Loucy (cell line): ENCODE results near the gene MFSD6.

Experiments used
- EZH2phosphoT487 ChIP-seq: fragments of 200-600 bp; IDR thresholded peaks from 2 replicates; pipeline ENCODE4 v1.6.1; 2018; ENCODE audit warnings: antibody characterized with exemption, mild to moderate bottlenecking, moderate library complexity, borderline replicate concordance
- TF ChIP-seq, protein P1 (sequence below): fragments of 200-600 bp; sonication (generic); conservative IDR thresholded peaks from 2 replicates; pipeline ENCODE4 v1.5.1; 2014; ENCODE audit warnings: mild to moderate bottlenecking, antibody characterized with exemption, low read length

DNA sequence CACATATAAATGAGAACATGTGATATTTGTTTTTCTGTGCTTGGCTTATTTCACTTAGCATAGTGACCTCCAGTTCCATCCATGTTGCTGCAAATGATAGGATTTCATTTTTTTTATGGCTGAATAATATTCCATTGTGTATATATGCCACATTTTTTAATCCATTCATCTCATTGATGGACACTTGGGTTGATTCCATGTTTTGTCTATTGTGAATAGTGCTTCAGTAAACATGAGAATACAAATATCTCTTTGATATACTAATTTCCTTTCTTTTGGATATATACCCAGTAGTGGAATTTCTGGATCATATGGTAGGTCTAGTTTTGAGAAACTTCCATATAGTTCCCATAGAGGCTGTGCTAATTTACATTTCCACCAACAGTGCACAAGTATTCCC, 130.0 kb downstream of the MFSD6 start:
- TF ChIP-seq, protein P1, sequence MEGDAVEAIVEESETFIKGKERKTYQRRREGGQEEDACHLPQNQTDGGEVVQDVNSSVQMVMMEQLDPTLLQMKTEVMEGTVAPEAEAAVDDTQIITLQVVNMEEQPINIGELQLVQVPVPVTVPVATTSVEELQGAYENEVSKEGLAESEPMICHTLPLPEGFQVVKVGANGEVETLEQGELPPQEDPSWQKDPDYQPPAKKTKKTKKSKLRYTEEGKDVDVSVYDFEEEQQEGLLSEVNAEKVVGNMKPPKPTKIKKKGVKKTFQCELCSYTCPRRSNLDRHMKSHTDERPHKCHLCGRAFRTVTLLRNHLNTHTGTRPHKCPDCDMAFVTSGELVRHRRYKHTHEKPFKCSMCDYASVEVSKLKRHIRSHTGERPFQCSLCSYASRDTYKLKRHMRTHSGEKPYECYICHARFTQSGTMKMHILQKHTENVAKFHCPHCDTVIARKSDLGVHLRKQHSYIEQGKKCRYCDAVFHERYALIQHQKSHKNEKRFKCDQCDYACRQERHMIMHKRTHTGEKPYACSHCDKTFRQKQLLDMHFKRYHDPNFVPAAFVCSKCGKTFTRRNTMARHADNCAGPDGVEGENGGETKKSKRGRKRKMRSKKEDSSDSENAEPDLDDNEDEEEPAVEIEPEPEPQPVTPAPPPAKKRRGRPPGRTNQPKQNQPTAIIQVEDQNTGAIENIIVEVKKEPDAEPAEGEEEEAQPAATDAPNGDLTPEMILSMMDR = no peak
- TF ChIP-seq EZH2phosphoT487 = no peak
